H9 (cell line): ENCODE results near the gene CCNJL. TPM values are rescaled to one million over a fixed set of nuclear protein-coding genes. Genes with fewer than 3 reads are reported as not detected.

ENCODE experiments used
- DNase-seq: peaks from one replicate; pipeline ENCODE4 v3.0.0-alpha.2; 2017
- H2AFZ ChIP-seq: one replicate; pipeline ENCODE4 v1.6.1; 2013; ENCODE audit warnings: mild to moderate bottlenecking, low read length, control low read depth, moderate library complexity
- H2AK5ac ChIP-seq: 2 replicates; pipeline ENCODE4 v1.6.1; 2013; ENCODE audit warnings: low read length, control low read depth, mixed read lengths; ENCODE audit not compliant: insufficient read length
- H2BK120ac ChIP-seq: one replicate; pipeline ENCODE4 v1.6.1; 2013; ENCODE audit warnings: low read depth, mild to moderate bottlenecking, low read length, control low read depth, inconsistent platforms; ENCODE audit not compliant: poor library complexity, severe bottlenecking
- H2BK12ac ChIP-seq: 2 replicates; pipeline ENCODE4 v1.6.1; 2013; ENCODE audit warnings: low read length, control low read depth, mixed read lengths, low read depth; ENCODE audit not compliant: insufficient read length
- H2BK15ac ChIP-seq: 2 replicates; pipeline ENCODE4 v1.6.1; 2013; ENCODE audit warnings: low read depth, low read length, control low read depth
- H2BK20ac ChIP-seq: one replicate; pipeline ENCODE4 v1.6.1; 2013; ENCODE audit warnings: low read depth, mild to moderate bottlenecking, low read length, control low read depth, inconsistent platforms; ENCODE audit not compliant: poor library complexity, severe bottlenecking
- H2BK5ac ChIP-seq: 2 replicates; pipeline ENCODE4 v1.6.1; 2013; ENCODE audit warnings: low read length, control low read depth, mixed read lengths; ENCODE audit not compliant: insufficient read length
- H3K14ac ChIP-seq: 2 replicates; pipeline ENCODE4 v1.6.1; 2013; ENCODE audit warnings: low read length, control low read depth; ENCODE audit not compliant: insufficient read depth
- H3K18ac ChIP-seq: 2 replicates; pipeline ENCODE4 v1.6.1; 2013; ENCODE audit warnings: low read depth, mild to moderate bottlenecking, mixed read lengths, low read length, control low read depth; ENCODE audit not compliant: insufficient read length
- H3K23ac ChIP-seq: 2 replicates; pipeline ENCODE4 v1.6.1; 2013; ENCODE audit warnings: low read length, control low read depth, mixed read lengths, low read depth; ENCODE audit not compliant: insufficient read length
- H3K23me2 ChIP-seq: 2 replicates; pipeline ENCODE4 v1.6.1; 2013; ENCODE audit warnings: low read depth, mild to moderate bottlenecking, mixed read lengths, low read length, control low read depth; ENCODE audit not compliant: insufficient read length, poor library complexity, severe bottlenecking
- H3K27ac ChIP-seq: 2 replicates; pipeline ENCODE4 v1.5.1; 2013; ENCODE audit warnings: low read length, control low read depth, mixed read lengths, low read depth; ENCODE audit not compliant: insufficient read length
- H3K27me3 ChIP-seq: 2 replicates; pipeline ENCODE4 v1.6.1; 2013; ENCODE audit warnings: low read length, control low read depth, inconsistent platforms; ENCODE audit not compliant: insufficient read depth
- H3K4ac ChIP-seq: 2 replicates; pipeline ENCODE4 v1.6.1; 2013; ENCODE audit warnings: low read depth, mild to moderate bottlenecking, control low read depth, inconsistent platforms, low read length, moderate library complexity
- H3K4me1 ChIP-seq: 2 replicates; pipeline ENCODE4 v1.6.1; 2013; ENCODE audit warnings: low read length, control low read depth, inconsistent platforms; ENCODE audit not compliant: insufficient read depth
- H3K4me2 ChIP-seq: 2 replicates; pipeline ENCODE4 v1.6.1; 2013; ENCODE audit warnings: low read length, control low read depth, mixed read lengths; ENCODE audit not compliant: insufficient read length, insufficient read depth
- H3K56ac ChIP-seq: 2 replicates; pipeline ENCODE4 v1.6.1; 2013; ENCODE audit warnings: low read depth, mild to moderate bottlenecking, mixed read lengths, low read length, control low read depth; ENCODE audit not compliant: insufficient read length
- H3K79me1 ChIP-seq: 2 replicates; pipeline ENCODE4 v1.6.1; 2013; ENCODE audit warnings: low read depth, mild to moderate bottlenecking, moderate library complexity, low read length, control low read depth, inconsistent platforms; ENCODE audit not compliant: insufficient read depth, poor library complexity, severe bottlenecking
- H3K79me2 ChIP-seq: 2 replicates; pipeline ENCODE4 v1.6.1; 2013; ENCODE audit warnings: low read length, control low read depth, inconsistent platforms; ENCODE audit not compliant: insufficient read depth
- H3K9ac ChIP-seq: 2 replicates; pipeline ENCODE4 v1.6.1; 2013; ENCODE audit warnings: low read length, control low read depth, mixed read lengths; ENCODE audit not compliant: insufficient read length; ENCODE audit errors: extremely low read depth
- H3K9me3 ChIP-seq: one replicate; pipeline ENCODE4 v1.6.1; 2013; ENCODE audit warnings: low read depth, low read length, inconsistent platforms; ENCODE audit not compliant: control insufficient read depth
- H3T11ph ChIP-seq: one replicate; pipeline ENCODE4 v1.6.1; 2013; ENCODE audit warnings: mild to moderate bottlenecking, low read length, control low read depth, inconsistent platforms
- H4K20me1 ChIP-seq: one replicate; pipeline ENCODE4 v1.6.1; 2013; ENCODE audit not compliant: control insufficient read depth, insufficient read length, insufficient read depth
- H4K5ac ChIP-seq: 2 replicates; pipeline ENCODE4 v1.6.1; 2013; ENCODE audit warnings: low read depth, mild to moderate bottlenecking, mixed read lengths, low read length, control low read depth; ENCODE audit not compliant: insufficient read length
- H4K8ac ChIP-seq: replicated peaks from 2 replicates; pipeline ENCODE4 v1.6.1; 2013; ENCODE audit warnings: low read length, control low read depth, mixed read lengths, low read depth; ENCODE audit not compliant: insufficient read length
- H4K91ac ChIP-seq: 2 replicates; pipeline ENCODE4 v1.6.1; 2013; ENCODE audit warnings: low read depth, mild to moderate bottlenecking, moderate library complexity, mixed read lengths, low read length, control low read depth; ENCODE audit not compliant: insufficient read length
- H3K27ac Mint-ChIP-seq, 3 experiments: 2 replicates in 2 of 3; 3 replicates in 1 of 3; pipeline ENCODE4 v1.8.0; 2020 to 2021; ENCODE audit warnings: mixed read lengths in 3 of 3, mild to moderate bottlenecking in 1 of 3, moderate library complexity in 1 of 3
- H3K27me3 Mint-ChIP-seq: 2 replicates; pipeline ENCODE4 v1.8.0; 2021; ENCODE audit warnings: low read depth, mild to moderate bottlenecking, moderate library complexity, mixed read lengths
- H3K36me3 Mint-ChIP-seq, 3 experiments: 2 replicates in 2 of 3; 3 replicates in 1 of 3; pipeline ENCODE4 v1.8.0; 2020 to 2021; ENCODE audit warnings: low read depth in 3 of 3, mixed read lengths in 3 of 3; ENCODE audit not compliant: insufficient read depth in 1 of 3
- H3K4me1 Mint-ChIP-seq, 2 experiments: 2 replicates each; pipeline ENCODE4 v1.8.0; 2020; ENCODE audit warnings: mixed read lengths in 2 of 2
- H3K4me3 Mint-ChIP-seq, 2 experiments: 2 replicates in 1 of 2; 3 replicates in 1 of 2; pipeline ENCODE4 v1.8.0; 2020 to 2021; ENCODE audit warnings: mild to moderate bottlenecking in 2 of 2, mixed read lengths in 2 of 2, moderate library complexity in 1 of 2
- H3K9me3 Mint-ChIP-seq, 2 experiments: 2 replicates in 1 of 2; 3 replicates in 1 of 2; pipeline ENCODE4 v1.8.0; 2020; ENCODE audit warnings: mild to moderate bottlenecking in 2 of 2, mixed read lengths in 2 of 2, moderate library complexity in 1 of 2
- CTCF ChIP-seq: fragments of 200-600 bp; sonication (generic); conservative IDR thresholded peaks from 3 replicates; pipeline ENCODE4 v1.8.0; 2021; ENCODE audit warnings: antibody characterized with exemption, mild to moderate bottlenecking
- WGBS: extraction: QIAGEN DNeasy Blood & Tissue Kit; methylation state at CpG from one replicate; pipeline ENCODE4 v1.1.7; 2013; ENCODE audit warnings: missing lambda C conversion rate, low lambda C conversion rate, mixed read lengths; ENCODE audit not compliant: insufficient read length; ENCODE audit errors: extremely low coverage; 5-methylcytosine and 5-hydroxymethylcytosine counted together
- total RNA-seq: library from RNA; stranded (reverse); gene quantifications from 2 replicates; pipeline ENCODE4 v1.2.1, GENCODE V29; 2021

CCNJL gene
- total RNA-seq, 1 experiment from 2014 or later = 26.9 TPM

DNA sequence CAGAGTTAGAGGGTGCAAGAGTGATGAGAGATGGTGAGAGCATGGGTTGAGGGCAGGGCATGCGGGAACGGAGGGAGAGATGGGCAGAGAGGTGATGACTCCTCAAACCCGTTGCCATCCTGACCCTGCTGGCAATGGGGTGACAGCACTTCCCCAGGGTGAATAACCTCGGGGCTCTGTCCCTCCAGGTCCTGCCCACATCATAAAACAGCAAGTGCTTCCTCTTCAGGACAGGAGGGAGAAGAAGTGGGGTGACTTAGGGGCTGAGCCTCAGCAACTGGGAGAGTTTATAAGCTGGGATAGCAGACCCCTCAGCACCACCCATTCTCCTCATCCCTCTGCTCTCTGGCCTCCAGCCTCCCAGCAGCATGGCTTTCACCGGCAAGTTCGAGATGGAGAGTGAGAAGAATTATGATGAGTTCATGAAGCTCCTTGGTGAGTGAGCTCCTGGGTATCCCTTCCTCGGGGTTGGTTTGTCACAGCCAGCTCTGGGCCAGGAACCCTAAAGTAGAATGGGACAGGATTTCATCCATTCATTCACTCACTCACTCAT is 83.1 kb downstream of the CCNJL start, which contains the start of gene FABP6:
Gene FABP6, plus strand, starts transcription at position 317 of the 553 bp plus-strand sequence. Its CDS starts 52 bp downstream, at position 369.
- no peak within 1 kb of the TSS for H2BK20ac ChIP-seq
- no peak within 1 kb of the TSS for H3K23ac ChIP-seq
- no peak within 1 kb of the TSS for H3K4me2 ChIP-seq
- H4K5ac ChIP-seq = no peak within 1 kb of the TSS
- H3K23me2 ChIP-seq = no peaks in the 10 kb centered on the region
- no peak for DNase-seq
- no peak for TF ChIP-seq CTCF
- no peak within 1 kb of the TSS for H3K14ac ChIP-seq
- no peak within 1 kb of the TSS for H3K18ac ChIP-seq
- Mint-ChIP-seq H3K9me3 (peaks cover 4 to 8% of the 10 kb centered on the region in 2 experiments), H3K4me3 (no peak within 1 kb of the TSS), H3K27me3 (no peaks in the 10 kb centered on the region; the same call in 1 of the 2 replicates), H3K36me3 (peaks cover 4 to 6% (median 4%) of the 10 kb centered on the region in 3 experiments; a peak in 5 of 7 replicates), H3K27ac (no peak within 1 kb of the TSS; a peak in 1 of 7 replicates), H3K4me1 (peaks cover 7 to 12% of the 10 kb centered on the region in 2 experiments)
- no peak within 1 kb of the TSS for H3K4ac ChIP-seq
- no peak within 1 kb of the TSS for H4K8ac ChIP-seq
- H3K27me3 ChIP-seq = no peaks in the 10 kb centered on the region
- 0 out of 2 replicates have a peak, but pooled peaks cover 3% of the 10 kb centered on the region for H3K4me1 ChIP-seq
- H3K79me1 ChIP-seq = no peaks in the 10 kb centered on the region
- H3T11ph ChIP-seq = no peak within 1 kb of the TSS
- H3K79me2 ChIP-seq = no peaks in the 10 kb centered on the region
- no CpG with 5 or more reads among the region's 7 CpGs for WGBS
- H3K9me3 ChIP-seq = no peaks in the 10 kb centered on the region
- no peak within 1 kb of the TSS for H2BK15ac ChIP-seq
- H2BK120ac ChIP-seq = no peak within 1 kb of the TSS
- H2BK5ac ChIP-seq = no peak within 1 kb of the TSS
- H2AK5ac ChIP-seq = no peak within 1 kb of the TSS
- H4K20me1 ChIP-seq = no peaks in the 10 kb centered on the region
- no peak within 1 kb of the TSS for H3K56ac ChIP-seq
- no peak within 1 kb of the TSS for H2BK12ac ChIP-seq
- no peak within 1 kb of the TSS for H4K91ac ChIP-seq
- no peak within 1 kb of the TSS for H3K27ac ChIP-seq
- no peak within 1 kb of the TSS for H3K9ac ChIP-seq
- H2AFZ ChIP-seq = no peak within 1 kb of the TSS
